Measurements from ENCODE around the gene CYP2D6.

CYP2D6 gene

GRCh38 chr22:42116848-42117424 is 13.7 kb downstream of the CYP2D6 start:
- no peak for TF ChIP-seq CTCF (IDR thresholded peaks at IDR 0.05)

- TF ChIP-seq CTCF (IDR thresholded peaks at IDR 0.05) = peak; percentile 7; the same call in 1 of the 2 replicates
Observed at GRCh38 chr22:42114721-42115120, 15.9 kb downstream of the CYP2D6 start.

- no peak for TF ChIP-seq CTCF (IDR thresholded peaks at IDR 0.05)
Observed at GRCh38 chr22:42111798-42112197, 18.8 kb downstream of the CYP2D6 start.

GRCh38 chr22:42108848-42109247 is 21.8 kb downstream of the CYP2D6 start:
- no peak for TF ChIP-seq CTCF (IDR thresholded peaks at IDR 0.05)

- TF ChIP-seq CTCF (IDR thresholded peaks at IDR 0.05) = no peak
Observed at GRCh38 chr22:42101199-42101598, 29.4 kb downstream of the CYP2D6 start.

- no peak for TF ChIP-seq CTCF (IDR thresholded peaks at IDR 0.05)
Observed at GRCh38 chr22:42091455-42091782, 39.2 kb downstream of the CYP2D6 start.

GRCh38 chr22:42090596-42091454 is 39.8 kb downstream of the CYP2D6 start, which contains the start of gene NDUFA6:
NDUFA6 (minus strand) TSS chr22:42090772; CDS start chr22:42090744, 28 bp downstream.
- peak; percentile 96 for TF ChIP-seq CTCF (IDR thresholded peaks at IDR 0.05)

Data from LNCAP (cell line).